Activated T-helper 1 cell treated with anti-CD3 and anti-CD28 coated beads, Interleukin-12 subunit alpha, Interleukin-12 subunit beta, Interleukin-2, Interleukin-4 antibody, amounts not matched to agents 30 ng/mL and 10 ng/mL and 1 ng/mL, durations not matched to agents 14 hours and 24 hours and 36 hours (primary cell): ENCODE results near the gene MIX23. TPM values are rescaled to one million over a fixed set of nuclear protein-coding genes. Genes with fewer than 3 reads are reported as not detected.
A peak's percentile ranks its signal among the peaks of the same experiment; 100 is the strongest.

Source experiments
- DNase-seq: peaks from one replicate; pipeline ENCODE4 v3.0.0; 2021; ENCODE audit warnings: low spot score
- H3K27ac Mint-ChIP-seq: one replicate; pipeline ENCODE4 v1.8.0; 2021; ENCODE audit warnings: mild to moderate bottlenecking, mixed read lengths
- H3K27me3 Mint-ChIP-seq: one replicate; pipeline ENCODE4 v1.8.0; 2022; ENCODE audit warnings: mild to moderate bottlenecking, moderate library complexity, mixed read lengths; ENCODE audit not compliant: insufficient read depth
- H3K36me3 Mint-ChIP-seq: one replicate; pipeline ENCODE4 v1.8.0; 2021; ENCODE audit warnings: low read depth, mixed read lengths
- H3K4me1 Mint-ChIP-seq: one replicate; pipeline ENCODE4 v1.8.0; 2021; ENCODE audit warnings: low read depth, mixed read lengths
- H3K4me3 Mint-ChIP-seq: one replicate; pipeline ENCODE4 v1.8.0; 2021; ENCODE audit warnings: mild to moderate bottlenecking, moderate library complexity, mixed read lengths
- H3K9me3 Mint-ChIP-seq: one replicate; pipeline ENCODE4 v1.8.0; 2021; ENCODE audit warnings: mixed read lengths
- intact Hi-C: fragments of 100-400 bp; cut with micrococcal nuclease; formaldehyde crosslinking; loops from one replicate; pipeline ENCODE4 v1.15.1; 2024
- total RNA-seq: library from RNA; stranded (reverse); gene quantifications from 2 replicates; pipeline ENCODE4 v1.2.3, GENCODE V29; 2022

The MIX23 gene
- total RNA-seq, 1 donor from 2014 or later: 111 TPM

DNA sequence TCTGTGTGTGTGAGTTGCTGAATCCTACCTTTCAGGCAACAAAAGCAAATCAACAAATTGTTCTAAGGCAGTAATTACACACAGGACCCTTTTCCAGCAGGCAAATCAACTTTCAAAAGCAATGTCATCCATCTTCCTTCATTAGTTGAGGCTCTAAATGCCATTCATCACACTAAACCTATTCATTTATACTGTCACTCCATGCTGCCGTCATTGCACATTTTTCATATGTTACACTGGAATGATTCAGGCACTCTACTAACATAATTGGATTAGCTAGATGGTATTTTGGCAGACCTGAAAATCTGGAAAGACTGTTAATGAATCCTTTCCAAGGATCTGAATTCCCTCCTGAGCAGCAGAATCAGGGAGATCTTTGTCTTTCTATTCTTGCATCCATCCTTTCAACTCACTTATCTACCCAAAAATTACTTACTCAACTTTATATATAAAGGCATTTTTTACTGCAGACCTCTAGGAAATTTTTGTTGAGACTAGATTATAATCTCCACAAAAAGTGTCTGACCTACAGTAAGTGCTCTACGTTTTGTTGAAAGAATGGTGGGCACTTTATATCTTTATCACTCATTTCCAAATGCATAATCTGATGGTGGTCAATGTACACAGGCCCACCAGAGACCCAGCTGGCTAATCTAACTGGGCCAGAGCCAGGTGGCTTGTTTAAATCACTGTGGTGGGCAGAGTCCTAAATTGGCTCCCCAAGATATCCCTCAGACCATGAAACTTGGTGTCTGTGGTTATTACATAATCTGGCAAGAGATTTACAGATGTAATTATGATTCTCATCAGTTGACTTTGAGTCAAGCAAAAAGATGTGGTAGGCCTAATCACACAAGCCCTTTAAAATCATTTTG, 25.0 kb downstream of the MIX23 start:
- H3K27me3 Mint-ChIP-seq: no peaks in the 10 kb centered on the region
- no peak overlapping the region for H3K4me3 Mint-ChIP-seq
- H3K27ac Mint-ChIP-seq: no peak overlapping the region
- intact Hi-C loops: loop anchor here (2.0 to 5.0 kb wide), 2 partner anchors 101 to 257 kb away; no protein-coding TSS in a partner anchor
- DNase-seq: no peak
- peaks cover 19% of the 10 kb centered on the region for H3K4me1 Mint-ChIP-seq
- H3K9me3 Mint-ChIP-seq: no peaks in the 10 kb centered on the region
- peaks cover 19% of the 10 kb centered on the region for H3K36me3 Mint-ChIP-seq

DNA sequence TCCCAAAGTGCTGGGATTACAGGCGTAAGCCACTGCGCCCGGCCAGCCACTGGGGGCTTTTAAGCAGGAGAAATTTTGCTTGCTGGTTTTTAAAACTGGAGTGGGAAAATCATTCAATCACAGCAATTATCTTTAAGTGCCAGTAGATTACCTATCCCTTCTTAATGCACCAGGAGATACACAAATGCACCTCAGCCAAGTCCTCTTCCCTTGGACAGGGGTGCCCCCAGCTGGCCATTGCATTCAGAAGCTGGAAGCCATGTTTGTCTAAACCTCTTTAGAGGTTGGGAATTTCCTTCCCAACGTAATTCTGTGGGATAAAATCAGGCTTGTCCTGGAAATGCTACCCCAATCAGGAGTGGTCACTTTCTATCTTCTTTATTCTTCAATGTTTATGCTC, 26.6 kb downstream of the MIX23 start:
- peak; percentile 11 for DNase-seq
- peaks cover 15% of the 10 kb centered on the region for H3K36me3 Mint-ChIP-seq
- H3K9me3 Mint-ChIP-seq: no peaks in the 10 kb centered on the region
- intact Hi-C loops: loop anchor here (2.0 to 5.0 kb wide), 2 partner anchors 99 to 256 kb away; no protein-coding TSS in a partner anchor
- H3K27ac Mint-ChIP-seq: no peak overlapping the region
- H3K4me1 Mint-ChIP-seq: peaks cover 14% of the 10 kb centered on the region
- no peak overlapping the region for H3K4me3 Mint-ChIP-seq
- no peaks in the 10 kb centered on the region for H3K27me3 Mint-ChIP-seq

DNA sequence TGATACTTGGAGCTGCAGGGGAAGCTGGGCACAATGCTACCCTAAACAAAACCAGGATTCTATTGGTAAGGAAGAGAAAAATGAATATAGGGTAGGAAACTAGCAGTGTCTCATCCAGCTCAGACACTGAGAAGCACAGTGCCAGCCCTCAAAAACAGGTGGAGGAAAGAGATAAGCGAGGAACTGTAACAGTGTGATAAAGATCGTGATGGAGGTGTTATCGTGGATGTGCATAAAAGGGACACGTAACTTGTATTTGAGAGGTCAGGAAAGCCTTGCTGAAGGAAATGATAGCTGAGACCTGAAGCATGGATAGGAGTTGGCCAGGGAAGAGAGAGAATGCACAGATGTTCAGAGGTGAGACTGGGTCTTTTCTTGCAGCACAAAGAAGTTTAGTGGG, 27.4 kb downstream of the MIX23 start:
- H3K9me3 Mint-ChIP-seq: no peaks in the 10 kb centered on the region
- H3K4me1 Mint-ChIP-seq: peaks cover 14% of the 10 kb centered on the region
- no peaks in the 10 kb centered on the region for H3K27me3 Mint-ChIP-seq
- H3K27ac Mint-ChIP-seq: no peak overlapping the region
- H3K36me3 Mint-ChIP-seq: peaks cover 15% of the 10 kb centered on the region
- H3K4me3 Mint-ChIP-seq: no peak overlapping the region
- DNase-seq: no peak
- intact Hi-C loops: loop anchor here (2.0 to 5.0 kb wide), 2 partner anchors 98 to 255 kb away; no protein-coding TSS in a partner anchor

DNA sequence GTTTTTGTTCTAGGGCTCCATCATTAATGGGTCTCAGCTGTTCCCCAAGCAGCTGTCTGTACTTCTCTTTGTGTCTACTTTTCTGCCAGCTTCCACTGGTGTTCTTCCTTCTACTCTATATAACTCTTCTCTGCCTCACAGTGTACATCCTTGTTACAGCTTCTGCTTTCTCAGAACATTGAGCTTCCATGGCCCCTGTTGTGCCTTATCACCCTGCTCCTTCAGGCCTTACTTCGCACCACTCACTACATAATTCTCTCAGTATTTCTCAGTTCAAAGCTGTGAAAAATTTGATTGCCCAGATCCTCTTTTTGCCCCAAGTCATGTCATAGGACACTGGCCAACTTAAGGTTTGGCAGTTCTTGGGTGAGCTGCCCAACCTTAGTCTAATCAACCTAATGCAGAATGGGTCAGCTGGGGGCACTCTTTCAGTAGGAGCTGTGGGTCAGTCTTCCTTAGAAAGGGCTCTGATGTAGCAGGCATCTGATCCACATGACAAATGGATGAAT, 29.1 kb downstream of the MIX23 start:
- Mint-ChIP-seq H3K4me1 (peaks cover 11% of the 10 kb centered on the region), H3K9me3 (no peaks in the 10 kb centered on the region), H3K4me3 (no peak overlapping the region), H3K27me3 (no peaks in the 10 kb centered on the region), H3K27ac (no peak overlapping the region), H3K36me3 (peaks cover 13% of the 10 kb centered on the region)
- no peak for DNase-seq
- intact Hi-C loops: loop anchor here (5.0 kb wide), 1 partner anchor 47 kb away; no protein-coding TSS in a partner anchor

DNA sequence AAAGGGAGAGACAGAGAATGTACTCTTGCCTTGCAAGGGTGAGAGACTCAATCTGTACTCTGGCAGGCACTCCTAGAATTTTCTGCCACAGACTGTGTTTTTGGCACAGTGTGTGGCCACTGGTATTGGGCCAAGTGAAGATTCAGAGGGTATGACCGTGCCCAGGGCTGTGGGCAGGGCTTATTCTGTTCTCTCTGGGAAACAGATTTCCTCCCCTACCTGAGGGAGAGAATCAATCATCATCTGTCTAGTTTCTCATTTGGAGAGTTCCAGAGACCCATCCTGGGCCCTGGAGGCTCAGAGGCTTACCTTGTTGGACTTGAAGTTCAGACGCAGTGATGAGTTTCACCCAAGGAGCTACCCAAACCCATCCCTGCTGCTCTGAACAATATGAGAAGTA, 29.8 kb downstream of the MIX23 start:
- intact Hi-C loops: loop anchor here (5.0 kb wide), 1 partner anchor 46 kb away; no protein-coding TSS in a partner anchor
- H3K9me3 Mint-ChIP-seq: no peaks in the 10 kb centered on the region
- no peak overlapping the region for H3K27ac Mint-ChIP-seq

DNA sequence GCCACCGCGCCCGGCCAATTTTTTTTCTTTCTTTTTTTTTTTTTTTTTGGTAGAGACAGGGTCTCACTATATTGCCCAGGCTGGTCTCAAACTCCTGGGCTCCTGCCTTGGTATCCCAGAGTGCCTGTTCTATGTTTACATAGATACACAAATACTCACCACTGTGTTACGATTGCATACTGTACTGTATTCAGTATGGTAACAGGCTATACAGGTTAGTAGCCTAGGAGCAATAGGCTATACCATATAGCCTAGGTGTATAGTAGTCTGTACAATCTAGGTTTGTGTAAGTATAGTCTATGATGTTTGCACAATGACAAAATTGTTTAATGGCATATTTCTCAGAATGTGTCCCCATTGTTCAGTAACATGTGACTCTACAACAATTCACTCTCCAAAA, 31.4 kb downstream of the MIX23 start:
- peaks cover 6% of the 10 kb centered on the region for H3K4me1 Mint-ChIP-seq
- no peaks in the 10 kb centered on the region for H3K27me3 Mint-ChIP-seq
- no peak overlapping the region for H3K4me3 Mint-ChIP-seq
- H3K36me3 Mint-ChIP-seq: peaks cover 3% of the 10 kb centered on the region
- H3K9me3 Mint-ChIP-seq: peaks cover 10% of the 10 kb centered on the region
- DNase-seq: no peak
- intact Hi-C loops: loop anchor here (5.0 kb wide), 1 partner anchor 44 kb away; no protein-coding TSS in a partner anchor
- H3K27ac Mint-ChIP-seq: no peak overlapping the region

More for the DNA sequence above, 29.8 kb downstream of the MIX23 start:
- Mint-ChIP-seq H3K4me3 (no peak overlapping the region), H3K27me3 (no peaks in the 10 kb centered on the region), H3K4me1 (peaks cover 6% of the 10 kb centered on the region), H3K36me3 (peaks cover 7% of the 10 kb centered on the region)
- DNase-seq: no peak

DNA sequence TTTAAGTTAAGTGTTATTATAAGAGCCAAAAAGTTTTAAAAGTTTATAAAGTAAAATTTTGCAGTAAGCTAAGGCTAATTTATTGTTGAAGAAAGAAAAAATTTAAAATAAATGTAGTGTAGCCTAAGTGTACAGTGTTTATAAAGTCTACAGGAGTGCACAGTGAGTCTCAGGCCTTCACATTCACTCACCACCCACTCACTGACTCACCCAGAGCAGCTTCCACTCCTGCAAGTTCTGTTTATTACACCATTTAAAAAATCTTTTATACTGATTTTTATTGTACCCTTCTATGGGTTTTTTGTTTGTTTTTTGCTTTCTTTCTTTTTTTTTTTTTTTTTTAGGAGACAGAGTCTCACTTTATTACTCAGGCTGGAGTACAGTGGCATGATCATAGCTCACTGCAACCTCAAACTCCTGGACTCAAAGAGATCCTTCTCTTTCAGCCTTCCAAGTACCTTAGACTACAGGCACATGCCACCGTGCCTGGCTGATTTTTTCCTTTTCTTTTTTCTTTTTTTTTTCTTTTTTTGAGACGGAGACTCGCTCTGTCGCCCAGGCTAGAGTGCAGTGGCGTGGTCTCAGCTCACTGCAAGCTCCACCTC, 32.1 kb downstream of the MIX23 start:
- H3K27ac Mint-ChIP-seq: no peak overlapping the region
- no peaks in the 10 kb centered on the region for H3K27me3 Mint-ChIP-seq
- intact Hi-C loops: loop anchor here (5.0 kb wide), 1 partner anchor 44 kb away; no protein-coding TSS in a partner anchor
- H3K4me1 Mint-ChIP-seq: peaks cover 5% of the 10 kb centered on the region
- H3K9me3 Mint-ChIP-seq: peaks cover 10% of the 10 kb centered on the region
- no peak for DNase-seq
- H3K4me3 Mint-ChIP-seq: no peak overlapping the region
- H3K36me3 Mint-ChIP-seq: peaks cover 3% of the 10 kb centered on the region

DNA sequence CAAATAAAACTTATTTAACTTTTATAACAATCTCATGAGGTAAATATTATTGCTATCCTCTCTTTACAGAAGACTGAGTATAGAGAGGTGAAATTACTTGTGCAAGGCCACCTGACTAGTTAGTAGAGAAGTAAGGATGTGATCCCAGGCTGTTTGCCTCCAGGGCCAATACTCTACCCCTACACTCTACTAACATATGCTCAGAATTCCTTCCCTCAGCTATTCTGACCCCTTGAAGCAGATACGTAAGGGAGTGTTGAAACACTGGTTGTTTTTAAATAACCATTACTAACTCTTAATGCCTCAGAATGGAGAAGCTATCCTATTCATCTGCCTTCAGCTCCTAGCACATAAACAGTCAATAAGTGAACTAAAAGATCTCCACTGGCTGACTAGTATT, 33.9 kb downstream of the MIX23 start:
- Mint-ChIP-seq H3K4me1 (no peaks in the 10 kb centered on the region), H3K9me3 (peaks cover 14% of the 10 kb centered on the region), H3K27ac (no peak overlapping the region), H3K4me3 (no peak overlapping the region), H3K27me3 (no peaks in the 10 kb centered on the region), H3K36me3 (no peaks in the 10 kb centered on the region)
- intact Hi-C loops: no loop called here
- no peak for DNase-seq

DNA sequence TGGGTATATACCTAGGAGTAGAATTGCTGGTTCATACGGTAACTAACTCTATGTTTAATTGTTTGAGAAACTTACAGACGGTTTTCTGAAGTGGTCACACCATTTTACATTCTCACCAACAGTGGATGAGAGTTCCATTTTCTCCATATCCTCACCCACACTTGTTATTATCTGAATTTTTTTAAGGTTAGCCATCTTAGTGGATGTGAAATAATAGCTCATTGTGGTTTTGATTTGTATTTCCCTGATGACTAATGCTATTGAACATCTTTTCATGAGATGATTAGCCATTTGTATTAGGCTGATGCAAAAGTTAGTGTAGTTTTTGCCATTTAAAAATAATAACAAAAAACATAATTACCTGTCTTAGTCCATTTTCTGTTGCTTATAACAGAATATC, 39.4 kb downstream of the MIX23 start:
- Mint-ChIP-seq H3K27ac (no peak overlapping the region), H3K4me3 (no peak overlapping the region), H3K9me3 (peaks cover 22% of the 10 kb centered on the region), H3K27me3 (peaks cover 9% of the 10 kb centered on the region), H3K36me3 (no peaks in the 10 kb centered on the region), H3K4me1 (no peaks in the 10 kb centered on the region)
- intact Hi-C loops: no loop called here
- DNase-seq: no peak

DNA sequence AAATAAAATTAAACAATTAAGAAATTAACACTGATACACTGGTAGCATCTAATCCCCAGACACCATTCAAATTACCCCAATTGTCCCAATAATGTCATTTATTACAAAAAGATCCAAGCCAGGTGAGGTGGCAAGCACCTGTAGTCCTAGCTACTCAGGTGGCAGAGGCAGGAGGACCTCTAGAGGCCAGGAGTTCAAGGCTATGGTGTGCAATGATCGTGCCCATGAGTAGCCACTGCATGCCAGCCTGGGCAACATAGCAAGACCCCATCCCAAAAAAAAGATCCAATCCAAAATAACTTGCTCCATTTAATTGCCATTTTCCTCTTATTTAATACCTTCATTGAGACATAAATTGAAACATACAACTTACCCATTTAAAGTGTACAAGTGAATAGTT, 40.2 kb downstream of the MIX23 start:
- intact Hi-C loops: no loop called here
- DNase-seq: no peak
- H3K36me3 Mint-ChIP-seq: no peaks in the 10 kb centered on the region
- no peak overlapping the region for H3K4me3 Mint-ChIP-seq
- H3K4me1 Mint-ChIP-seq: no peaks in the 10 kb centered on the region
- no peak overlapping the region for H3K27ac Mint-ChIP-seq
- H3K9me3 Mint-ChIP-seq: peaks cover 19% of the 10 kb centered on the region
- H3K27me3 Mint-ChIP-seq: peaks cover 9% of the 10 kb centered on the region

DNA sequence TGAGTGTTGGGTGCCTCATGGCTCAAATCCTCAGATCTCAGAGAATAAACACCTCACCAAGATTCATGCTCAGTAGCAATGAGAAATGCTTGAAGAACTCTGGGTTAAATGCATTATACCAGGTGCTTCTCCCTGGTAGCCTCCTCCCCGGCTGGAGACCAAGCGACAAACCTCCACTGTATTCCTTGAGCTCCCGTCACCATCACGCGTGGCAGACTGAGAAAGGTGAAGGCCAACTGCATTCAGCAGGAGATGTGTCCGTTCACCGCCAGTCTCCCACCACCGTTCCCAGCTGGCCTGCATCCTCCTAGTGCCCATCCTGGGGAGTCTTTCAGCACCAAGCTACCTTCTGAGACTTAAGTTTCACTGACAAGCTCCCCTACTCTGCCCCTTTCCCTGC, 50.5 kb downstream of the MIX23 start:
- intact Hi-C loops: no loop called here
- no peak for DNase-seq
- no peaks in the 10 kb centered on the region for H3K36me3 Mint-ChIP-seq

DNA sequence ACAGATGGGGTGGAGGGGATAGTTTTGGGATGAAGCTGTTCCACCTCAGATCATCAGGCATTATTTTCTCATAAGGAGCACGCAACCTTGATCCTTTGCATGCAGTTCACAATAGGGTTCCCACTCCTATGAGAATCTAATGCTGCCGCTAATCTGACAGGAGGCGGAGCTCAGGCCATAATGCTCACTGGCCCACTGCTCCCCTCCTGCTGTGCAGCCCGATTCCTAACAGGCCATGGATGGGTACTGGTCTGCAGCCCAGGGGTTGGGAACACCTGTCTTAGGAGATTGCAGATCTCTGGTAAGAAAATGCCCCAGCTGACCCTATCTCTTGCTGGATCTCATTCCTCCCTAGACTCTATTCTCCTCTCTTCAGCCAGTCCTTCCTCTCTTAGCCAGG, 51.1 kb downstream of the MIX23 start:
- DNase-seq: no peak
- H3K4me3 Mint-ChIP-seq: no peak overlapping the region
- intact Hi-C loops: no loop called here
- peaks cover 14% of the 10 kb centered on the region for H3K27me3 Mint-ChIP-seq
- H3K9me3 Mint-ChIP-seq: no peaks in the 10 kb centered on the region
- H3K27ac Mint-ChIP-seq: no peak overlapping the region
- H3K36me3 Mint-ChIP-seq: no peaks in the 10 kb centered on the region
- peaks cover 5% of the 10 kb centered on the region for H3K4me1 Mint-ChIP-seq

More for the DNA sequence above, 50.5 kb downstream of the MIX23 start:
- no peak overlapping the region for H3K27ac Mint-ChIP-seq
- H3K9me3 Mint-ChIP-seq: no peaks in the 10 kb centered on the region
- peaks cover 14% of the 10 kb centered on the region for H3K27me3 Mint-ChIP-seq
- H3K4me3 Mint-ChIP-seq: no peak overlapping the region
- H3K4me1 Mint-ChIP-seq: peaks cover 5% of the 10 kb centered on the region

DNA sequence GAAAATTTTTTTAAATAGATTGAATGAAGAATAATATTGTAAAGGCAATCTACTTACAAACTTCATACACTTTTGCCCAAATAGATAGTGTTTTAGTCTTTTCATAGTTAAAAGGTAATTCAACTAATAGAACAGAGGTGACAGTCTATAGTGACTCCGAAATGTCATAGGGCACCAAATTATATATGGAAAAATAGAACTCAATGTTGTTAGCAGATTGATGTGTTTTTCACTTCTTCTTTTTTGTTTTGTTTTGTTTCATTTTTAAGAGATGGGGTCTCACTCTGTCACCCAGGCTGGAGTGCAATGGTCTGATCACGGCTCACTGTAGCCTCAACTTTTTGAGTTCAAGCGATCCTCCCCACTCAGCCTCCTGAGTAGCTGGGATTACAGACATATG, 57.3 kb downstream of the MIX23 start:
- Mint-ChIP-seq H3K36me3 (no peaks in the 10 kb centered on the region), H3K4me1 (peaks cover 33% of the 10 kb centered on the region), H3K9me3 (no peaks in the 10 kb centered on the region), H3K4me3 (no peak overlapping the region), H3K27me3 (peaks cover 15% of the 10 kb centered on the region), H3K27ac (no peak overlapping the region)
- DNase-seq: no peak
- intact Hi-C loops: no loop called here
